Measurements from ENCODE around the gene APBB3.
"Not testable (repeated sequence)": the region's sequence is repeated elsewhere in the genome, so short reads cannot be mapped to it uniquely, and the experiment has no call there.

APBB3 gene, protein sequence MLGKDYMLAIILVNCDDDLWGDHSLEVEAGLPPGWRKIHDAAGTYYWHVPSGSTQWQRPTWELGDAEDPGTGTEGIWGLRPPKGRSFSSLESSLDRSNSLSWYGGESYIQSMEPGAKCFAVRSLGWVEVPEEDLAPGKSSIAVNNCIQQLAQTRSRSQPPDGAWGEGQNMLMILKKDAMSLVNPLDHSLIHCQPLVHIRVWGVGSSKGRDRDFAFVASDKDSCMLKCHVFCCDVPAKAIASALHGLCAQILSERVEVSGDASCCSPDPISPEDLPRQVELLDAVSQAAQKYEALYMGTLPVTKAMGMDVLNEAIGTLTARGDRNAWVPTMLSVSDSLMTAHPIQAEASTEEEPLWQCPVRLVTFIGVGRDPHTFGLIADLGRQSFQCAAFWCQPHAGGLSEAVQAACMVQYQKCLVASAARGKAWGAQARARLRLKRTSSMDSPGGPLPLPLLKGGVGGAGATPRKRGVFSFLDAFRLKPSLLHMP

DNA sequence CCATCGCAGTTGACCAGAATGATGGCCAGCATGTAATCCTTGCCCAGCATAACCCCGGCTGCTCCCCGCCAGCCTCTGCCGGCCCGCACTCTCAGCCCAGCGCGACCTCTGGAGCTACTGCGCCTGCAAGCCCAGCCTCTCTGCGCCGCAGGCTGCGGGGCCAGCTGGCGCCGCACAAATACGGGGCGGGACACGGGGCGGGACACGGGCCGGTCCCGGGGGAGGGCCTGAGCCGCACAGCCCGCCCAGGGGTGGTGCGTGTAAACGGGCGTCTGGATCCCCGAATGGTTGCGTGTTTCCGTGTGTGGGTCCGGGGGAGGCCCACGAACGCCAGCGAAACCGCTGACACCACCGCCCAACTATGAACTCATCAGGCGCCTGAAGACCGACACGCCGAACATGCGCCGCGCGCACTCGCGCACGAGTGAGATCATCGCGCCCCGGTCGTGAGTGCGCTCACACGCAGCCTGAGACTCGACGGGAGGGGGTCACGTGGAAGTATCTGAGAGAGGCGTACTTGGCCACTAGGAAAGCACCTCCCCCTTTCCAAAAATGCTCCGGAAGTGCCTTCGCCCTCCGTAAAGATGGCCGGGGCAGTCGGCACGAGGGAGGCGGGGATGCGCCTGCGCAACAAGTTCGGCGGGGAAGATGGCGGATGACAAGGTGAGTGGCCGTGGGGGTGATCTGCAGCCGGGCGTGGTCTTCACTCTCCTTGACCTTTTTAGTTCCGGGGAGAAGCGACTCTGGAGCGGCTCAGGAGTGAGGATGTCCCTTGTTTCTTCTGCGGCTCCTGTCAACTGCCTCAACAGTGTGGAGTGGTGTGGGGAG, at the start of gene APBB3, which contains the start of gene SLC35A4:
Gene APBB3, minus strand, starts transcription at position 403 of the 828 bp plus-strand sequence. Its CDS starts 353 bp downstream, at position 50.
Gene SLC35A4, plus strand, starts transcription at position 633 of the 828 bp plus-strand sequence. CDS start 2,342 bp downstream, outside the sequence.
- peak; percentile 93 for DNase-seq

DNA sequence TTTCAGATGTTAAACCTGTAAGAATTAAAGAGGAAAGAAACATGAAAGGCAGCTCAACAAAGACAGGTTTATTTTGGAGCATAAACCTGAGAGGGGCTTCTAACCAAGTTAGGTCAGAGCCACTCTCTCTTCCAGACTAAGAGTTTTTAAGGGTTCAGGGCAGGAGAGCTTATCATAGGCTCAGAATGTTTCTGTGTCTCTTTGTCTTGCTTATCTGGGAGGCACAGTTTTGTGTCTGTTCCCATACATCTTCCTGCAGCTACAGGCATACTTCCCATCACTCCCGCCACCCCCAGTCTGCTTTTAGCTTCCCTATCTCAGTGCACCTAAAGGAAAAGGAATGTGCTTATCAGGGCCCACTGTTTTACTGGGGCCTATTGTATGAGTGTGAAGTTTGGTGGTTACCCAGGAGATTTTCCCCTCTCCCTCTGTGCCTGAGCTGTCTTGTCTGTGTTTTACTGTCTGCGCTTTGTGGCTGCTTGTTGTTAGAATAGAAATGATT, 46.7 kb upstream of the APBB3 start:
- no peak for DNase-seq

DNA sequence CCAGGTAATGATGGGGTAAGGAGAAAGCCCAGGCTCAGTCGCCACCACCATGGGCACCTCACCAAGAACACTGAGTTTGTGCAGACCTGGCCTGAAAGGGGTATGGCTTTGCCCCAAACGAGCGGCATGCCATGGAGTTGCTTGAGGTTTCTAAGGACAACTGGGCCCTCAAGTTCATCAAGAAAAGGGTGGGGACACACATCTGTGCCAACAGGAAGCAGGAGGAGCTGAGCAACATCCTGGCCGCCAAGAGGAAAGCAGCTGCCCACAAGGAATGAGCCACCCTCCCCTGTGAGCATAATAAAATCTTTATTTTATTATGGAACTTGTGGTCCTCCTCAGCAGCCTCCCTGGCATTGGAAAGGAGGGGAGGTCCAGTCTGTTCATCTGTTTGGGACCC, 44.7 kb upstream of the APBB3 start:
- DNase-seq: no peak

DNA sequence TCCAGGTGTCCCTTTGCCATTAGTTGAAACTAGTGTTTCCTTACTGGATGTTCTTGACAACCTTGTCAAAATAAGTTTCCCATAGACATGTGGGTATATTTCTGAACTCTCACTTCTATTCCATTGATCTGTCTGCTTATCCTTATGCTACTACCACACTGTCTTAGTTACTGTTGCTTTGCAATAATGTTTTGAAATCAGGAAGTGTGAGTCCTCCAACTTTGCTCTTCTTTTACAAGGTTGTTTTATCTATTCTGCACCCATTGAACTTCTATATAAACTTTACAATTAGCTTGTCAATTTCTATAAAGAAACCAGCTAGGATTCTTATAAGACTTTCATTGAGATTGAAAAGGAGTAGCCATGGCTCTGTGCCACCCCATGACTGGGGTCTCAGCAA, 44.3 kb upstream of the APBB3 start:
- no peak for DNase-seq

DNA sequence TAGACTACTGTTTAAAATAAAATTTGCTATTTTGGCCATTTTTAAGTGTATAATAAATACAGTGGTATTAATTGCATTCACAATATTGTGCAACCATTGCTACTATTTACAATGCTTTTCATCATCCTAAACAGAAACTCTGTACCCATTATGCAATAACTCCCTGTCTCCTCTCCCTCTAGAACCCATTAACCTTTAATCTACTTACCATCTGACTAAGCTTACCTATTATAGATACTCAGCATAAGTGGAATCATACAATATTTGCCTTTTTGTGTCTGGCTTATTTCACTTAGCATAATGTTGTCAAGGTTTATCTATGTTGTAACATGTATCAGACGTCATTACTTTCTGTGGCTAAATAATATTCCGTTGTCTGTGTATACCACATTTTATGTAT, 42.6 kb upstream of the APBB3 start:
- DNase-seq: no peak

DNA sequence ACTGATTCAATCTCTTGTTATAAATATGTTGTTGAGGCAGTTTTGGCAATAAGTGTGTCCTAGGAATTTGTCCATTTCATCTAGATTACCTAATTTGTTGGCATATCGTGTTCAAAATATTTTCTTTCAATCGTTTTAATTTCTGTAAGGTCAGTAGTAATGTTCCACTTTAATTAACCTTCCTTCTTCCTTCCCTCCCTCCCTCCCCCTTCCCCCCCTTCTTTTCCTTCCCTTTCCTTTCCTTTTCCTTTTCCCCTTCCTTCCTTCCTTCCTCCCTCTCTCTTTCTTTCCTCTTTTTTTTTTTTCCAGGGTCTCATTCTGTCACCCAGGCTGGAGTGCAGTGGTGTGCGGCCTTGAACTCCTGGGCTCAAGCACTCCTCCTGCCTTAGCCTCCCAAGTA, 41.5 kb upstream of the APBB3 start:
- DNase-seq: no peak

DNA sequence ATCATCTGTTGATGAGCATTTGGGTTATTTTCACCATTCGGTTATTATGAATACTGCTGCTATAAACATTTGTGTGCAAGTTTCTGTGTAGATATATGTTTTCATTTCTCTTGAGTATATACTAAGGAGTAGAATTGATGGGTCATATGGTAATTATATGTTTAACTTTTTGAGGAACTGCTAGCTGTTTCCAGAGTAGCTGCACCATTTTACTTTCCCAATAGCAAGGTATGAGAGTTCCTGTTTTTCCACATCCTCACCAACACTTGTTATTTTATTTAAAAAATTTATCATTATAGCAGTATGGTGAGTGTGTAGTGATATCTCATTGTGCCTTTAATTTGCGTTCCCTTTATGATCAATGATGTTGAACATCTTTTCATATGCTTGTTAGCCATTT, 39.3 kb upstream of the APBB3 start:
- no peak for DNase-seq

DNA sequence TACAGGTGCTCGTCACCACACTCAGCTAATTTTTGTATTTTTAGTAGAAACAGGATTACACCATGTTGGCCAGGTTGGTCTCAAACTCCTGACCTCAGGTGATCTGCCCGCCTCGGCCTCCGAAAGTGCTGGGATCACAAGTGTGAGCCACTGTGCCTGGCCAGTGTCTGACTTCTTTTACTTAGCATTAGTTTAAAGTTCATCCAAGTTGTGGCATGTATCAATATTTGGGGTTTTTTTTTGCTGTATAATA, 39.0 kb upstream of the APBB3 start:
- DNase-seq: not testable (repeated sequence)

DNA sequence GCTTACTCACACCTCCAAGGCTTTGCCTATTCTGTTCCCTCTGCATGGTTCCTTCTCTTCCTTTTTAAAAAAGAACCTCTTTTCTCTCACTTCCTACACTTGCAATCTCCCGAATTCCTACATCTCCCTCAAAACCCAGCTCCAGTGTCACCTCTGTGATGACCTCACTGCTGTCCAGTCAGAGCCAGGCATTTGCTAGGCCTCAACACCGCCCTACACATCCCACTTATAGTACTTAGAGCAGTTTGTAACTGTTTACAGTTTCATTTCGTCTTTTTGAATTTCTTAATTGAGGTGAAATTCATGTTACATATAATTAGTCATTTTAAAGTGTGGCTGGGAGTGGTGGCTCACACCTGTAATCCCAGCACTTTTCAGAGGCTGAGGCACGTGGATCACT, 37.7 kb upstream of the APBB3 start:
- DNase-seq: no peak

DNA sequence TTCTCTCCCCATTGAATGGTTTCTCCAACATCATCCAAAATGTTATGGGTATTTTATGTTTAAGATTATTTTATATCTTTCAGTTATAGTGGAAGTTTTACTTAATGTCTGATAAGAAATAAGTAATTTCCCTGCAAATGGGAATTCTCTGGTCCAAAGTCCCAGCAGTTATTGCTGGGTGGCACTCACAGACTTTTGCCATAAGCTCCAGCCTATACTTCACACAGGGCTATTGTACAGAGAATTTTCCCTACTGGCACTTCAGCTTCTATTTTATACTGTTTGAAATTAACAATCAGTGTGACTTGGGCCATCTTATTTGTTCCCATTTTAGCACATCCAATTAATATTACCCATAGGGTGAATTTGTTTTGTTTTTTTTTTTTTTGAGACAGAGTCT, 35.7 kb upstream of the APBB3 start:
- no peak for DNase-seq

DNA sequence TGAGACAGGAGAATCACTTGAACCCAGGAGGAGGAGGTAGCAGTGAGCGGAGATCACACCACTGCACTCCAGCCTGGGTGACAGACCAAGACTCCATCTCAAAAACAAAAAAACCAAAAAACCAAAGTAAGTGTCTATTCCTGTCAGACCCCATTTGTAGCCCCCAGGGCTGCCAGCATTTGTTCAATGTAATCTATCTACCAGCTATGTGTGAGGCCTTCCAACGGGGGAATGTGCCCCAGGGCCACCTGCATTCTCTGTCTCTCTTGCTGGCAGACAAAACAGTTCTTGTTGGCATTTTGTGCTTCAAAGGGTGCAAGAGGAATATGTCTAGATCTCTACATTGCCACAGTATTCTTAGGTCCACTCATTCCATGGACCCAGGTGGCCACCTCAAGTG, 34.4 kb upstream of the APBB3 start:
- DNase-seq: no peak

DNA sequence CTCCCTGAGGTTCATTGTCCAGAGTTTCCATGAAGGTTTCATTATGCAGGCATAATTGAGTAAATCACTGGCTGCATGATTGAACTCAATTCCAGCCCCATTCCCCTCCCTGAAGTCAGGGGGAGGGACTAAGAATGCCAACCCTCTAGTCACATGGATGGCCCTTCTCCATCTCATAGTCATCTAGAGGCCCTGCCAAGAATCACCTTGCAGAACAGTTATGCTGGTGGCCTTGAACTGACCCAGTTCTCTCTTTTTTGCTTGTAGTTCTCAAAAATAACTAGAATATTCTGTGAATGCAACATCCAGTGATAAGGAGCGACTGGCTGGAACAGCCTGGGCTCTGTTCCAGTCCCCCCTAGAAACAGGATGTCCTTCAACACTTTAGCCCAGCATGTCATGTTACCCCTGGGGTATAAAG, 31.9 kb upstream of the APBB3 start:
- DNase-seq: no peak

DNA sequence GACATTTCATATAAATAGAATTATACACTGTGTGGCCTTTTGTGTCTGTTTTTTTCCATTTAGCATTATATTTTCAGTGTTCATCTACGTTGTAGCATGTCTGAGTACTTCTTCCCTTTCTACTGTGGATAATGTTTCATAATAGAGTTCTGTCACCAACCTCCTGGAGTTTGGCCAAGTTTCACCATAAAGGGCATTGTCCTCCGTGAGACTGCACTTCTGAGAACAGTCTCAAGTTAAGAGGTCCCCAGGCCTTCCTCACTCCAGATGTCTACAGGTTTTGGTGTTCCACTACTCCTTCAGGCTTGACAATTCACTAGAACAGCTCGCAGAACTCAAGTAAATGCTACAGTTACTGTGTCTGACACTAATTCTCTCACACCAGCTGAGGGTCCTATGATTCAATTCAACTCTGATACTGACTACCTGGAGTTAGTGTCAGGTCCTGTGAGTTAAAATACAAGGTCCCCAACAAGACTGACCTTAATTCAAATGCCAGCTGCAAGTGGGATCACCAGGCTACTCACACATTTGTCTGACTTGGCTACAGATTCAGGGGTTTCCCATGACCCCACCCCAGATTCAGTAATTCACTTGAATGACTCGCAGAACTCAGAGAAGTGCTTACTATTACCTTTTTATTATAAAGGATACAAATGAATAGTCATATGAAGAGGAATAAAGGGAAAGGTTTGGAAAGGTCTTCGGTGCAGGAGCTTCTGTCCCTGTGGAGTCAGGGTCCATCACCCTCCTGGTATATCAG, 31.3 kb upstream of the APBB3 start:
- no peak for DNase-seq

DNA sequence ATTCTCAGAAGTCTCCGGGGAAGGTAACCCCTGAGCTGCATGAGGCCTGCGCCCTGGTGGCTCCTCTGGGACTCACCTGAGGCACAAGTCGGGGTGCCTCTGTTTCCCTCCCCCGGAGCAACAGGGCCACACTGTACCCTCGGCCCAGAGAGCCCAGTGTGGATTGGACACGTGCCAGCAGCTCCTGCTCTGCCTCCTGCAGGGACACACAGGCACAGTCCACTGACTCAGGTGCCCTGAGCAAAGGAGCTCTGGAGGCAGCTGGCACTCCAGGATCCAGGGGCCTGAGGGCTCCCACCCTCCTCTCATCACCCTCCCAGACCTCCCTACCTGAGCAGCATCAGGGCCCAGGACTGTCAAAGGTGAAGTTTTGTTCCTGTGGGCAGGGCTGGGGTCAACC, 29.8 kb upstream of the APBB3 start:
- DNase-seq: no peak

DNA sequence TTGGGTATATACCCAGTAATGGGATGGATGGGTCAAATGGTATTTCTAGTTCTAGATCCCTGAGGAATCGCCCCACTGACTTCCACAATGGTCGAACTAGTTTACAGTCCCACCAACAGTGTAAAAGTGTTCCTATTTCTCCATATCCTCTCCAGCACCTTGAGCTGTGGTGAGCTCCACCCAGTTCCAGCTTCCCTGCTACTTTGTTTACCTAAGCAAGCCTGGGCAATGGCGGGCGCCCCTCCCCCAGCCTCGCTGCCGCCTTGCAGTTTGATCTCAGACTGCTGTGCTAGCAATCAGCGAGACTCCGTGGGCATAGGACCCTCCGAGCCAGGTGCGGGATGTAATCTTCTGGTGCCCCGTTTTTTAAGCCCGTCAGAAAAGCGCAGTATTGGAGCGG, 28.7 kb upstream of the APBB3 start:
- DNase-seq: not testable (repeated sequence)

DNA sequence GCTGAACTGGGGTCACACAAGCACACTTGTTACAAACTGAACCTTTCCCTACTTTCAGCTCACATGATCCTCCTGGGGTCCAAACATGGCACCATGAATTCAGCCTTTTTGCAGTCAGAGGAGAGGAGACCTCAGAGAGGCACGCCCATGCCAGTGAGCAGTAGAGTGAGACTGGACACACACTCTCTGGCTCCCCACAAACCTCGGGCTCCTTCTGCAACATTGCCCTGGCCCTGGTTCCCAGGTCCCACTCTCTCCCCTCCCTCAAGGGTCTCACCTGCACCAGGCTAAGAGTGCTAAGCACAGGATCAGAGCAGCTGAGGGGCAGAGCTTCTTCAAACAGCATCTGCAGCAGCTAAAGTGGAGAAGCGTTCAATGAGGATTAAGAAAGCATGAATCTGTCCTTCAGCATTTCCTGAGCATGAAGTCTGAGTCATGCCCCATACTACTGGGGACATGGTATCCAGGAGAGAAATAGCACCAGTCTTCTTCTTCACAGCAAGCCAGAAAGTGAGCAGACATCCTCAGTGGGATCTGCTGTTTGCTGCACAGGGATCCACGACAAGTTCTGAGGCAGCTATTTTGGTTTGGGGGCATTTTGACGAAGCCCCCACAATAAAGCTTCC, 27.5 kb upstream of the APBB3 start:
- no peak for DNase-seq

DNA sequence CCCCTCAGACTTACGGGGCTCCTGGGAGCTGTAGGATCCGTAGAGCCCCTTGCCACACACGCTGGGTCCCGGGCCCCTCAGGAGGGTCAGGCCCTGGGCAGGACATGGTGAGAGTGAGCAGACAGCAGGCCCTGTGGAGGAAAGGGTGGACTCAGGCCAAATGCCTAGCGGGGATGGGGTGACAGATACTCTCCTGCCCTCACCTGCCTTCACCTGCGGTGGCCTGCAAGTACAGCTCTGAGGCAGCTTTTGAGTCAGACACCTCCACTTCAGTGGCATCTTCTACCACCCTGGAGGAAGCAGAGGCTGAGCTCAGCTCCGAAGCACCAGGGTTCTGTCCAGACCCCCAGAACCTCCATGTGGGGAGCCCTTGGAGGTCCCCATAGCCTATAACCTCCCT, 26.5 kb upstream of the APBB3 start:
- DNase-seq: no peak

DNA sequence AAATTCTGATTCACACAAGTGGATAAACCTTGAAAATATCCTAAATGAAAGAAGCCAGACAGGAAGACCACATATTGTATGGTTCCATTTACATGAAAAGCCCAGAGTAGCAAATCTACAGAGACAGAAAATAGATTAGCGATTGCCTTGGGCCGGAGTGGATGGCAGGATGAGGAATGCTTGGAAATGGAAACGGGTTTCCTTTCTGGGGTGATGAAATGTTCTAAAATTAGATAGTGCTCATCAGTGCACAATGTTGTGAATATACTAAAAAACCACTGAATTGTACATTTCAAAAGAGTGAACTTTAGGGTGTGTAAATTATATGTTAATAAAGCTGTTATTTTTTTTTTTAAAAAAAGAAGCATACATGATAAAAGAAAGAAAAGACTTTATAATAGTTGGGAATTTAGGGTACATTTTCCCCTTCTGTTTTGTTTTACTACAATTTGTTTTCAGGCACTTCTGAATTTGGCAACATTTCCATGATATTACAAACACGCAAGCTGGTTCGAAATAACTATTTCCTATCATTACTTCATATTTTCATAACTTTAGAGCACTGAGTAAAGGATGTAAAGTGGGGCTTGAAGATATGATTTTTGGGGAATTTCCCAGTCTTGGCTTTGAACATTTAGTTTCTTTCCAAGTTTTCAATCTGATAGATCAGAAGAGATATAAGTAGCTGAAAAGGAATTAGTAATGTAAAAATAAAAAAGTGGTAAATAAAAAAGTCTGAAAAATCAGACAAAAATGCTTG, 24.1 kb upstream of the APBB3 start:
- no peak for DNase-seq

DNA sequence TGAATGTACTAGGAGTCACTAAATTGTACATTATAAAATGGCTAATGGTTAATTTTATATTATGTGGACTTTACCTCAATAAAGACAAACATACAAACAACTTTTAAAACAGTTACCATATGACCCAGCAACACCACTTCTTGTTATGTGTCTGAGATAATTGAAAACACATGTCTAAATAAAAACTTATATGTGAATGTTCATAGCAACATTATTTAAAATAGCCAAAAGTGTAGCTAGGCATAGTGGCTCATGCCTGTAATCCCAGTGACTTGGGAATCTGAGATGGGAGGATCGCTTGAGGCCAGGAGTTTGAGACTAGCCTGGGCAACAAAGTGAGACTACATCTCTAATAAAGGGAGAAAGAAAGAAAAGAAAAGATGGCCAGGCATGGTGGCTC, 23.1 kb upstream of the APBB3 start:
- no peak for DNase-seq

DNA sequence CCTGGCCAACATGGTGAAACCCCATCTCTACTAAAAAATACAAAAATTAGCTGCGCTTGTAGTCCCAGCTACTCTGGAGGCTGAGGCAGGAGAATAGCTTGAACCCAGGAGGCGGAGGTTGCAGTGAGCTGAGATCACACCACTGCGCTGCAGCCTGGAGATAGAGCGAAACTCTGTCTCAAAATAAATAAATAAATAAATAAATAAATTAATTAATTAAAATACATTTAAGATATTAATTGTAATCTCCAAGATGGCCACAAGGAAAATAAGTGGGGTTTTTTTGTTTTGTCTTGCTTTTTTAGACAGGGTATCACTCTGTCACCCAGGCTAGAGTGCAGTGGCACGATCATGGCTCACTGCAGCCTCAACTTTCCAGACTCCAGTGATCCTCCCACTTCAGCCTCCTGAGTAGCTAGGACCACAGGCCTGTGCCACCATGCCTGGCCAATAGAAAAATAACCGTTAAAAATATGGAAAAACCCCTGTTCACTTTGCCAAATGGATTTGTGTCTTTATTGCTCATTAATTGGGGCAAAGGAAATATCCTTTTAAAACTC, 14.9 kb upstream of the APBB3 start:
- DNase-seq: not testable (repeated sequence)

DNA sequence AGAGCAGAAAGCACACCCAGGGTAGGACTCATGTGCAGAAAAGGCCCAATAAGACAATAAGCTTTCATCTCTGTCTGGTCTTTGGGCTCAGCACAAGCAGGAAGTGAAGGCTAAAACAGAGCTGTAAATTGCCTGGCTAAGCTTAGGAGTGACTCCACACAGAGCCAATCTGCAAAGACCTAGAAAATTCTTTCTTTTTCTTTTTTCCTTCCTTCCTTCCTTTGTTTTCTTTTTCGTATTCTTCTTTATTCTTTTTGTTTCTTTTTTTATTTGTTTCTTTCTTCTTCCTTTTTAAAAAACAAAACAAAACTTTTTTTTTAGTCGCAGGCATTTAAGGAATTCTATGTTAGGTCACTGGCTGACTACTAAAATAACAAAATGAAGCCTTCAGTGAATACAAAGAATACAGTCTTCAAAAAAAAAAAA, 12.4 kb upstream of the APBB3 start:
- DNase-seq: no peak

DNA sequence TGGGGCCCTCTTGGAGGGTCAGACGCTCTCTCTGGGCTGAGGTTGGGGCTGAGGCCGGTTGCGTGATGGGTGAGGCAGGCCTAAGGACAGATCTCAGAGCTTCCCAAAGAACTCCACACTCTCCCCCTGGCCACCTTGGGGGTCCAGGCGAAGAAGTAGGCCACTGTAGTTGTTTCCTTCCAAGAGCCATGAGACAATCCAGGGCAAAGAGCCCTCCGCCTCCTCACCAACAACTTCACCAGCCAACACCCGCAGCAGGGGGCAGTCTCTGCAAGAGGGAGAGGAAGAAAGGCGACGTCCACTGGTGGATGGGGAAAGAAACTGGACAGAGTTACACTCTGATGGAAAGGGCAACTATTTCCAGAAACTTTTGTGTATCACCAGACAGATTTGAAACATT, 10.9 kb upstream of the APBB3 start:
- no peak for DNase-seq
